Measurements from ENCODE around the gene NPLOC4. TPM values are rescaled to one million over a fixed set of nuclear protein-coding genes. Genes with fewer than 3 reads are reported as not detected.

The NPLOC4 gene
- total and polyA plus RNA-seq, 9 of the 15 experiments (the other 6 are each of a cell fraction or from before 2014, with no cell fraction given), result 1.5 to 116 (median 64.5) TPM

DNA sequence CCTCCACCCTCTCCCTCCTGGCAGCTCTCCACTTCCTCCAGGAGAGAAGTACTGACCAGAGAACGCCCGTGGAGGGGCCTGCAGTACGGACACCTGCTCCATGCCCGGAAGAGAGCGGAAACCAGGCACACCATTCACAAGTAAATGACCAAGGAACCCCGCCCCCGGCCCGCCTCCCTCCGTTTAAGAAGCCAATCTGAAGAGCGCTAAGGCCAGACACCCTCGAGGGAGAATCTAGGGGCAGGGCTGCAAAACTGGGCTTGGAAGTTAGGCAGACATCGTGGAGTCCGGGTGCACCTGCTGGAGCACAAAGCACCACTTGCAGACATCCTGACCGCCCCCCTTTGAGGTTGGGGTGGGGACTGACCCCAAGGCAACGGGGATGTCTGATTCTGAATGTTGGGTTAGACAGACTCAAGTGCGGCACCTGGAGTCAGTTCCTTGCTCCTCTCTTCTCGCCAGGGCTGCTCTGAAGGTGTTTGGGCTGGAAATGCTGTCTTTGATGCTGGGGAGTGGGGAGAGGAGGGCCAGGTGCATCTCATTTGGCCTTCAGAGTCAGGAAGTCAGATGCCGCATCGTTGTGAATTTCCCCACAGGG, 83.8 kb downstream of the NPLOC4 start (continued):
- TF ChIP-seq, protein P1, sequence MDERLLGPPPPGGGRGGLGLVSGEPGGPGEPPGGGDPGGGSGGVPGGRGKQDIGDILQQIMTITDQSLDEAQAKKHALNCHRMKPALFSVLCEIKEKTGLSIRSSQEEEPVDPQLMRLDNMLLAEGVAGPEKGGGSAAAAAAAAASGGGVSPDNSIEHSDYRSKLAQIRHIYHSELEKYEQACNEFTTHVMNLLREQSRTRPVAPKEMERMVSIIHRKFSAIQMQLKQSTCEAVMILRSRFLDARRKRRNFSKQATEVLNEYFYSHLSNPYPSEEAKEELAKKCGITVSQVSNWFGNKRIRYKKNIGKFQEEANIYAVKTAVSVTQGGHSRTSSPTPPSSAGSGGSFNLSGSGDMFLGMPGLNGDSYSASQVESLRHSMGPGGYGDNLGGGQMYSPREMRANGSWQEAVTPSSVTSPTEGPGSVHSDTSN (CRISPR knock-in tag; IDR thresholded peaks at IDR 0.05; ENCODE audit: low read depth), result no peak
- TF ChIP-seq, protein P1 (tag; conservative IDR thresholded peaks at IDR 0.05; ENCODE audit: low read depth), result no peak
- no peak for TF ChIP-seq PURB (CRISPR knock-in tag; IDR thresholded peaks at IDR 0.05; ENCODE audit: low read depth)
- TF ChIP-seq, protein P2, sequence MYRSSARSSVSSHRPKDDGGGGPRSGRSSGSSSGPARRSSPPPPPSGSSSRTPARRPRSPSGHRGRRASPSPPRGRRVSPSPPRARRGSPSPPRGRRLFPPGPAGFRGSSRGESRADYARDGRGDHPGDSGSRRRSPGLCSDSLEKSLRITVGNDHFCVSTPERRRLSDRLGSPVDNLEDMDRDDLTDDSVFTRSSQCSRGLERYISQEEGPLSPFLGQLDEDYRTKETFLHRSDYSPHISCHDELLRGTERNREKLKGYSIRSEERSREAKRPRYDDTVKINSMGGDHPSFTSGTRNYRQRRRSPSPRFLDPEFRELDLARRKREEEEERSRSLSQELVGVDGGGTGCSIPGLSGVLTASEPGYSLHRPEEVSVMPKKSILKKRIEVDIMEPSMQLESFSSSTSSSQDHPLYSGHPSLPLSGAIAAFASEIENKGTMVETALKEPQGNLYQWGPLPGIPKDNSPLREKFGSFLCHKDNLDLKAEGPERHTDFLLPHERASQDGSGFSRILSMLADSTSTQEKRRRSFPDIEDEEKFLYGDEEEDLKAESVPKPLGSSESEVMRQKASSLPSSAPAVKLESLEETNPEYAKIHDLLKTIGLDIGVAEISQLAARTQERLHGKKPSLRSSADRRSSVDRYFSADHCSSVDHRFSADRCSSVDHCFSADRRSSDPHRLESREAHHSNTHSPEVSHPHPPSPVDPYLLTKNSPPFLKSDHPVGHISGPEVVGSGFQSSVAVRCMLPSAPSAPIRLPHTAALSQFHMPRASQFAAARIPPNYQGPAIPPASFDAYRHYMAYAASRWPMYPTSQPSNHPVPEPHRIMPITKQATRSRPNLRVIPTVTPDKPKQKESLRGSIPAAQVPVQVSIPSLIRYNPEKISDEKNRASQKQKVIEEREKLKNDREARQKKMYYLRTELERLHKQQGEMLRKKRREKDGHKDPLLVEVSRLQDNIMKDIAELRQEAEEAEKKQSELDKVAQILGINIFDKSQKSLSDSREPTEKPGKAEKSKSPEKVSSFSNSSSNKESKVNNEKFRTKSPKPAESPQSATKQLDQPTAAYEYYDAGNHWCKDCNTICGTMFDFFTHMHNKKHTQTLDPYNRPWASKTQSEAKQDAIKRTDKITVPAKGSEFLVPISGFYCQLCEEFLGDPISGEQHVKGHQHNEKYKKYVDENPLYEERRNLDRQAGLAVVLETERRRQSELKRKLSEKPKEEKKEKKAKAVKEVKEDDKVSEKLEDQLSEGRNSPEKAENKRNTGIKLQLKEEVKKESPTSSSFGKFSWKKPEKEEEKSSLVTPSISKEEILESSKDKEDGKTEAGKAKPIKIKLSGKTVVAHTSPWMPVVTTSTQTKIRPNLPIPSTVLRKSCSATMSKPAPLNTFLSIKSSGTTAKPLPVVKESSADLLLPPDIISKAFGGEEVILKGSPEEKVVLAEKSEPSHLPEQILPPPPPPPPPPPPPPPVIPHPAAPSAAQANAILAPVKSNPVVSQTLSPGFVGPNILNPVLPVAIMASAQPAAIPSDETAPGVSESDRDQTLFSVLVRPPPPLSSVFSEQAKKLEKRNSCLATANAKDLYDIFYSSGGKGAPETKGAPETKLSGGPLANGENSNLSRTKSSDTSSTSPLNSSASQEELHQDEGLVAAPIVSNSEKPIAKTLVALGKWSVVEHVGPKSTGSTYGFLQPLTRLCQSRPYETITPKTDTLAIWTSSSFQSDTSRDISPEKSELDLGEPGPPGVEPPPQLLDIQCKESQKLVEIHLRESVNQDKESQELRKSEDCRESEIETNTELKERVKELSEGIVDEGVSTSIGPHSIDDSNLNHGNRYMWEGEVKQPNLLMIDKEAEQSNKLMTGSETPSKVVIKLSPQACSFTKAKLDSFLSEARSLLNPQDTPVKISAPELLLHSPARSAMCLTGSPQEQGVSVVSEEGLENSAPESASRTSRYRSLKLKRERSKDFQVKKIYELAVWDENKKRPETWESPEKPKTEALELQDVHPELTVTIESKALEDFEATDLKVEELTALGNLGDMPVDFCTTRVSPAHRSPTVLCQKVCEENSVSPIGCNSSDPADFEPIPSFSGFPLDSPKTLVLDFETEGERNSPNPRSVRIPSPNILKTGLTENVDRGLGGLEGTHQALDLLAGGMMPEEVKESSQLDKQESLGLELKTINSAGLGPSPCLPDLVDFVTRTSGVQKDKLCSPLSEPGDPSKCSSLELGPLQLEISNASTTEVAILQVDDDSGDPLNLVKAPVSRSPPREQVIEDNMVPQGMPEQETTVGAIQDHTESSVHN (IDR thresholded peaks at IDR 0.05; ENCODE audit: borderline replicate concordance in 1 of 2, low read depth in 1 of 2), result no peak
- no peak for TF ChIP-seq ETS2 (tag; IDR thresholded peaks at IDR 0.05; ENCODE audit: borderline replicate concordance, poor library complexity, severe bottlenecking)
- no peak for TF ChIP-seq ESRRA (IDR thresholded peaks at IDR 0.05; ENCODE audit: borderline replicate concordance, low read depth)
- TF ChIP-seq NFATC3 (IDR thresholded peaks at IDR 0.05), result no peak
- TF ChIP-seq MCM7 (IDR thresholded peaks at IDR 0.05), result no peak
- peak in 1 of 2 experiments; percentile 54; a peak in 1 of 4 replicates for TF ChIP-seq FOXK2 (conservative IDR thresholded peaks at IDR 0.05 in 1 of 2, IDR thresholded peaks at IDR 0.05 in 1 of 2; ENCODE audit: low read depth in 2 of 2)
- no peak for TF ChIP-seq CXXC5 (CRISPR knock-in tag; IDR thresholded peaks at IDR 0.05)
- TF ChIP-seq, protein P3, sequence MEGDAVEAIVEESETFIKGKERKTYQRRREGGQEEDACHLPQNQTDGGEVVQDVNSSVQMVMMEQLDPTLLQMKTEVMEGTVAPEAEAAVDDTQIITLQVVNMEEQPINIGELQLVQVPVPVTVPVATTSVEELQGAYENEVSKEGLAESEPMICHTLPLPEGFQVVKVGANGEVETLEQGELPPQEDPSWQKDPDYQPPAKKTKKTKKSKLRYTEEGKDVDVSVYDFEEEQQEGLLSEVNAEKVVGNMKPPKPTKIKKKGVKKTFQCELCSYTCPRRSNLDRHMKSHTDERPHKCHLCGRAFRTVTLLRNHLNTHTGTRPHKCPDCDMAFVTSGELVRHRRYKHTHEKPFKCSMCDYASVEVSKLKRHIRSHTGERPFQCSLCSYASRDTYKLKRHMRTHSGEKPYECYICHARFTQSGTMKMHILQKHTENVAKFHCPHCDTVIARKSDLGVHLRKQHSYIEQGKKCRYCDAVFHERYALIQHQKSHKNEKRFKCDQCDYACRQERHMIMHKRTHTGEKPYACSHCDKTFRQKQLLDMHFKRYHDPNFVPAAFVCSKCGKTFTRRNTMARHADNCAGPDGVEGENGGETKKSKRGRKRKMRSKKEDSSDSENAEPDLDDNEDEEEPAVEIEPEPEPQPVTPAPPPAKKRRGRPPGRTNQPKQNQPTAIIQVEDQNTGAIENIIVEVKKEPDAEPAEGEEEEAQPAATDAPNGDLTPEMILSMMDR (IDR thresholded peaks at IDR 0.05 in 2 of 3, conservative IDR thresholded peaks at IDR 0.05 in 1 of 3; ENCODE audit: insufficient read depth in 2 of 3, low read depth in 1 of 3, low read length in 3 of 3), result peak; percentile 20 to 47 (median 34); a peak in 3 of 6 replicates
- peak; percentile 31; the same call in 1 of the 2 replicates for TF ChIP-seq L3MBTL2 (IDR thresholded peaks at IDR 0.05)

All from K562 (cell line).